Measurements from ENCODE around the gene RPL22.

GRCh38 chr1:6241887-6242740 is 42.7 kb upstream of the RPL22 start:
- peak; percentile 81 for TF ChIP-seq YY1 (IDR thresholded peaks at IDR 0.05; ENCODE audit: low read depth, low read length)
- TF ChIP-seq CTCF (IDR thresholded peaks at IDR 0.05; ENCODE audit: control extremely low read depth in 1 of 3, insufficient read depth in 1 of 3, low read depth in 1 of 3, low read length in 3 of 3): no peak
- TF ChIP-seq POLR2AphosphoS5 (IDR thresholded peaks at IDR 0.05; ENCODE audit: low read depth, low read length): no peak
- no peak for TF ChIP-seq EZH2 (IDR thresholded peaks at IDR 0.05; ENCODE audit: low read depth, low read length, severe bottlenecking)
- no peak for TF ChIP-seq SP1 (IDR thresholded peaks at IDR 0.05; ENCODE audit: low read depth, low read length)
- no peak for TF ChIP-seq POLR2A (IDR thresholded peaks at IDR 0.05; ENCODE audit: control extremely low read depth in 1 of 2, low read depth in 2 of 2, low read length in 2 of 2)
- peak; percentile 11; the same call in 1 of the 2 replicates for TF ChIP-seq CREB1 (IDR thresholded peaks at IDR 0.05)
- no peak for TF ChIP-seq EP300 (IDR thresholded peaks at IDR 0.05; ENCODE audit: borderline replicate concordance in 1 of 2, low read depth in 2 of 2, low read length in 2 of 2)
- TF ChIP-seq EGR1 (IDR thresholded peaks at IDR 0.05; ENCODE audit: borderline replicate concordance, low read depth, low read length): no peak
- TF ChIP-seq USF2 (IDR thresholded peaks at IDR 0.05; ENCODE audit: low read length): no peak
- 0 out of 4 replicates have a peak, but pooled peaks of 1 of the 2 experiments have one; percentile 36 for TF ChIP-seq HDAC2 (IDR thresholded peaks at IDR 0.05; ENCODE audit: borderline replicate concordance in 1 of 2, low read depth in 2 of 2, low read length in 2 of 2)
- TF ChIP-seq SIN3A (conservative IDR thresholded peaks at IDR 0.05 in 1 of 2, IDR thresholded peaks at IDR 0.05 in 1 of 2; ENCODE audit: low read depth in 1 of 2, low read length in 2 of 2): no peak
- TF ChIP-seq PHF8 (conservative IDR thresholded peaks at IDR 0.05; ENCODE audit: low read depth, low read length): no peak
- peak; percentile 93 for TF ChIP-seq E2F6 (IDR thresholded peaks at IDR 0.05)
